DLD1 (cell line): Measurements from ENCODE around the gene IMMP2L.

Experiments used
- in situ Hi-C: cut with HindIII; loops from 2 replicates; pipeline ENCODE4 v1.10.0; 2017; ENCODE audit warnings: low sequenced_read_pairs

Gene IMMP2L

DNA sequence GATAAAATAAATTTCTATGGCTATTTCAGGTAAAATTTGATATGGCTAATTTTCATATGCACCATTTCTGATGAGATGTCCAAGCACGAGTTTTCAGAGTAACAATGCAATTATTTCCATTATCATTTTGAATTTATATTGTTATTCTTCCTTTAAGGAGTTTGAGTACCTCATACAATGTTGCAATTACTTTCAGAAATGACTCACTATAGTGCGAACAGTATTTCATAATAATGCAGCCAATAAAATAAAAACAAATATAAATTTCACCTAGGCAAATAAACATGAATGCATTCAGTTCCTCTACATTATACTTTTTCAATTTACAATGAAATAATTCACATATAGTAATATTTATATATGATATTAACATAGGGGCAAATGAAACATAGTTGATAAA is 550.1 kb downstream of the IMMP2L start:
- in situ Hi-C loops = no loop called here

- in situ Hi-C loops = no loop called here
Observed at GRCh38 chr7:111011520-111011919, 550.8 kb downstream of the IMMP2L start.

GRCh38 chr7:111010798-111011197 is 551.5 kb downstream of the IMMP2L start:
- in situ Hi-C loops = no loop called here

DNA sequence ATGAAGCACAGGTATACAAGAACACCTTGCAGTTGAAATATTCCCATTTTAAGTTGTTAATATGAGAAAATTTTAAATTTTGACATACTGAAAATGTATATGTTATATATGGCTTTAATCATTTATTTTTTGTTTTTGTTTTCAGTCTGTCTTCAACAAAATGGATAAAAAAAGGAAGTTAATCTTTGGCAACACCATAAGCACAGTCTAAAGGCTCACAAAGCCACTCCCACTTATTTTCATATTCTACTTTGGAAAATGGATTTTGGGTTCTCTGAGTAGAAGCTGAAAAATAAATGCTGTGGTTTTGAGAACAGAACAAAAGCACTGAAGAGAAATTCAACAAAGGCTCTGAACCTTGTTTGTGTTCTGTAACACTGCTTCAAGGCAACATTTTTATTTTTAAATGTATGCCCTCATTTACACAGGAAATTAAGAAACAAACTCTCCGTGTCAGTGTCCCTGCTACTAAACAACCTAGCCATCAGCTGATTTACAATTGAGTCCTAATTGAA is 552.7 kb downstream of the IMMP2L start:
- in situ Hi-C loops = no loop called here

- in situ Hi-C loops = no loop called here
Observed at GRCh38 chr7:111006691-111007090, 555.6 kb downstream of the IMMP2L start.

DNA sequence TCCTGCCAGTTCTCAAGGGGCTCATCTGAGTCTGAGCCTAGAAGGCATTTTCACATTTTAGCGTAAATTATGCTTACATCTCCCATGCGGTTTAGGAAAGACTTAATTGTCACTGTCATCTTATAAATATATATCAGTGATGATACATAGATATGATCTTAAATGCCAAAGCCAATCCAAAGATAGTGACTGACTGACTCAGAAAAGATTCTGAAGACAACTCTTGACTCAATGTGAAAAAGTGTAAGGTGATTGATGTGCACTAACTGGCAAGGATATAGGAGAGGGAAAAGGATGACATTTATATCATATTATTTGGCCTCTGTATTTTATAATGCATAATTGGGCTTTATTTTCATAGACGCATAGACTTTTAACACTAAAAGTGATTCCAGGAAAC is 556.3 kb downstream of the IMMP2L start:
- in situ Hi-C loops = no loop called here

DNA sequence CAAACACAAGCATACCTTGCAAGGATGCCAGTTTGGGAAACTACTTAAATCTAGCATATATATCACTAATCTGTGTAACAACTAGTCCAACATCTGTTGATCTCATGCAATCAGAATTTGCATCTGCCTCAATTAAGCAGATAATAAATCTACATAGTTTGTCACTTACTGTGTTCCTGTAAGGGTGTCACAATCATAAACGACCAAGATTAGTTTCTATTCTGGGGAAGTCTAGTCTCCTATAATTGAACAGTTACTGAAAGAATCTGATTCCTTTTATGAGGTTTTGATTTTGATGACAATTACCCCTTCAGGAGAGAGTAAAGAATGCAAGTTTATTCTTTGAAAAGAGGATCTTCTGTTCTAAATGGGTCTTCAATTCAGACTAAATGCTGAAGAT is 556.8 kb downstream of the IMMP2L start:
- in situ Hi-C loops = no loop called here

DNA sequence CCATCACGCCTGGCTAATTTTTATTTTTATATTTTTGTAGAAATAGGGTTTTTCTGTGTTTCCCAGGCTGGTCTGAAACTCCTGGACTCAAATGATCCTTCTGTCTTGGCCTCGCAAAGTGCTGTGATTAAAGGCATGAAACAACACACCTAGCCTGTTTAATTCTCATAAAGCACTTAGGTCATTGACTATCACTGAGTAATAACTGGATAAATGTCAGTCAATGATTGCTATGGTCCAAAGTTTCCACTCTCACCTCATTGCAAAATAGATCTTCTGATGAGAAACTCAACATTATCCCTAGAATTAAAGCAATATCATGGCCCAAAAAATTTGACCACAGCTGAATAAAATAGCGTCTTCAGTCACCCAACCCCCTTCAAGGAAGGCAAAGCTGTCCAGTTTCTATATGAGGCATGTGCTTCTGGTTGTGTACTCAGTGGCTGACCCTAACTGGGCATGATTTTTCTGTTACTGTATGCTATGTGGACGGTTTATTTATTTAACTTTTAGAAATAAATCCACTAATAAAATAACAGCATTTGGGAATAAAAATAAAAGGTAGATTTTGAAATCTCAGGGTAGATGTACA is 557.9 kb downstream of the IMMP2L start:
- in situ Hi-C loops = no loop called here

DNA sequence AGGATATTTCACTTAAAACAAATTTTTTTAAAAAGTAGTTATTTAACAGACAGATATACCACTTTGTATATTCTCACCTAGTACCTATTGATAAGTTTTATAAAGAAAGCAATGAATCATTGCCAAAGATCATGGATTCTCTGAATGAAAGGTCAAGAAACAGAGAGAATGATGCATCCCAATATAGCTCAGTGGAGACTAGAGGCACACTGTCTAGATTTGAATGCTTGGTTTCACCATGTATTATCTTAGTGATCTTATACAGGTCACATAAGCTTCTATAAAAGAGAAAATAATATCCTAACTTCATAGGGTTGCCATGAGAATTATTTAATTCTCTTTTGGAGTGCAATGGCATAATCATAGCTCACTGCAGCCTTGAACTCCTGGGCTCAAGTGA is 558.4 kb downstream of the IMMP2L start:
- in situ Hi-C loops = no loop called here

DNA sequence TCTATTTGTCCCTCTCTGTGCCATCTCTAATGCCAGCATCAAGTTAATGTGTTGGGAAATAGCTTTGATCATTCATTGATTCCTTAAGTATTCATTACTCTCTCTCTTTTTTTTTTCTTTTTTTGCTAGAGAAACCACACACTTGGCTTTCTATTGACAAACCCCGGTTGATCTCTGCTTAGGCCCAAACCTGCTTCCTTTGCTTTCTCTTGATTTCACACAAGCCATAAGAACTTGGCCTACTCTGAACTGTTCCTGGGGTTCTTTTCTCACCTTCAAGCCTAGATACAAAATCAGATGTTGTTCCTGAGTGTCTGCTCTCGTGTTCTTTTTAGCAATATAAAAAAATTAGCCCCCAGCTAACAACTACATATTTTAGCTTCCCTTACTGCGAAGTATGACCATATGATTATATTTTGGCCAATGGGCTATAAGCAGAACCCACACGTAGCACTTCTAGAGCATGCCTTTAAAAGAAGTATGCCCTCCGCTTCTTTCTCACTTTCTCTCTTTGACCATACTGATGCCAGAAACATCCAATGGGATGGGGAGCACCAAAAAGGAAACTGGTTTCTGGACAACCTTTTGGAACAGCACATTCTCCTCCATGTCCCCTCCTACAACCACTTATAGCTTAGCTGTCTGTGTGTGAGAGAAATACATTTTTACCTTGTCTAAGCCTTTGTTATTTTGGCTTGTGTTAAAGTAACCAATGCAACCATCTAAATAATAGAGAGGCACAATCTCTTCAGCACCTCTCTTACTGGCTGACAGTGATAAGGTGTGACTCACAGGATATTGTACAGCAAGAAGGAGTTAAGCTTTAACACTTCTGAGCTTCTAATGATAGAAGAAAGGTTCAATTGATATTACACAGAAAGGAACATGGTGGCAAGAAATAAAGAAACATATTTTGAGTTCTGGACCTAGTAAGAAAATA is 568.0 kb downstream of the IMMP2L start:
- in situ Hi-C loops = no loop called here

- in situ Hi-C loops = no loop called here
Observed at GRCh38 chr7:110988890-110989501, 573.3 kb downstream of the IMMP2L start.

DNA sequence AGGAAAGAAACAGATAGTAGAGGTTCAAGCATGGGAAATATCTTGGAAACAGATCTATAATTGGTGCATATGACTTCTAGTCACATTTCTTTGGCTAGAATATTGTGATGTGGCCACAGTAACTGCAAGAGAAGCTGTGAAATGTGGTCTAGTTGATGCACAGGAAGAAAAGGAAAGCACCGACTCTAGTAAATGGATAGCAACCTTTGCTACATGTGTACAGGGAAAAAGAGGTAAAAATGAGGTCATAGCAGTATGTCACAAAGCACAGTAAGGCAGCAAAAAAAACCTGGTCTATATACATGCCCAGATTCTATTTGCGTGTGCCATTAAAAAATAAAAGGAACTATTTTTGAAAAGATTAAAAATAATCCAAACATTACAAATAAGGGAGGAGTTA is 573.9 kb downstream of the IMMP2L start:
- in situ Hi-C loops = no loop called here

DNA sequence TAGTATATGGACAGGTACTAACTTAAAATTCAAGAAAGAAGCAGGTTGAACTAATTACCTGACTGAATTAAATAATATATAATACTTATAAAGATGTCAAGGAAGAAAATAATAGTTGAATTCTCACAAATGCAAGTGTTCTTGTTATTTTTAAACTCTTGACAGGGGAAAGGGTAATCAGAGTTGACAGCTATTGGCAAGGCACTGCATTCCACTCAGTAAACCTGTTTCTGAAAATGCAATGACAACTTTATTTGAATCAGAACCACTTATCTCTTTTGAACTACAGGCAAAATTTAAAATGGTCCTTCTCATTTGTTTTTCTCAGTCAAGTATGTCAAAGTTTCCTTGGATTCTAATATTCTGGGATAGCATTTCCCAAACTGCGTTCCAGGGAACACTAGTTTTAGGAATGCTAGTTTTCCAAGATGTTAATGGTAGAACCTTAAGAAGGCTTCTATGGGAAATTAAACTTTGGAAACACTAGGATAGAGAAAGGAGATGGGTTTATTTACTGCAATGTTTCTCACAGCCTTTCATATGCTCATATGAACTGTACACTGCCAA is 575.1 kb downstream of the IMMP2L start:
- in situ Hi-C loops = no loop called here

DNA sequence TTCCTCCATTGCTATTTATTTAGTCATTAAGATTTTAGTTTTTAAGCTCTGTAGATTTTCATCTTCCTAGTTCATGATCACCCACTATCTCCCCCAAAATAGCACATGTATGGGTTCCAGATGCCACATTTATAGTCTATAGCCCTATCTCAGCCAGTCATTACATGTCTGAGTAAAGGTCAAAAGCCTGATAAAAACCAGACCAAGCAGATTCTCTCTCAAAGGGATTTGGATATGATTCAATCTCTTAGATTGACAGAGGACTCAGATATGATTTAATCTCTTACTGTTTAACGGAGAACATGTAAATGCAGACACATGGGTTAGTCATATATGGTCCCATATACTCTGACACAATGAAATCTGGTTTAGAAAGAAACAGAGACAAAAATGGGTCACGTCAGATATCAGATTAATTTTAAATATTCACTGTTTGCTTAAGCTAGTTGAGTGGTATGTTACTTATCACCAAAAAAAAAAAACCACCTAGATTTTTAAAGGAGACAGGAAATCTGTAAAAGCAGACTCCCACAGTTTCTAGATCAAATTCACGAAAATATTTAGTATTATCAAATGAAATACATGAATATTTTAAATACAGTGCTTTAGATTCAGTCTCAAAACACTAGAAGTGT is 578.4 kb downstream of the IMMP2L start:
- in situ Hi-C loops = no loop called here

DNA sequence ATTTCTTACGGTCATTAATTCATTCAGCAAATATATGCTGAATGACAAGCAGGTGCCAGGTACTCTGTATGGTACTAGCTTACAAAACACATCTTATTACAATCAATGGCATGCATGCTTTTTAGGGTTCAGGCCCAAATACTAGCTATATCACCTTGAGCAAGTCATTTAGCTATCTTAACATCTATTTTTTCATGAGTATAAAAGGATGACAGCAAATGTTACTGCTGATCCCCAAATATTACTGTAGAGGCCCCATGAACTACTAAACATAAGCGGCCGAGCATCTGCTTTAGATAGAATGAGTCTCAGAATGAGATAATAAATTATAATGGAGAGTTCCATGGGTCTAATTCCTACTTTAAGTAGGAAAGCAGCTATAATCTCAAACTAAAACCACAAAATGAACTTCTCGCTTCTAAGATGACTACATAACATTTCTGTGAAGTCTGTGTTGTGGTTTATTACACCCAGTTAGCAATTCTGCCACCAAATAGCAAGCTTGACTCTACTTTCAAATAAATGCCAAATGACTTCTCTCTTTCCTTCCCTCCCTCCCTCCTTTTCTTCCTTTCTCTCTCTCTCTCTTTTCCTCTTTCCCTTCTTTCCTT is 585.1 kb downstream of the IMMP2L start:
- in situ Hi-C loops = no loop called here

- in situ Hi-C loops = no loop called here
Observed at GRCh38 chr7:110975486-110975885, 586.8 kb downstream of the IMMP2L start.

GRCh38 chr7:110974441-110974840 is 587.9 kb downstream of the IMMP2L start:
- in situ Hi-C loops = no loop called here

DNA sequence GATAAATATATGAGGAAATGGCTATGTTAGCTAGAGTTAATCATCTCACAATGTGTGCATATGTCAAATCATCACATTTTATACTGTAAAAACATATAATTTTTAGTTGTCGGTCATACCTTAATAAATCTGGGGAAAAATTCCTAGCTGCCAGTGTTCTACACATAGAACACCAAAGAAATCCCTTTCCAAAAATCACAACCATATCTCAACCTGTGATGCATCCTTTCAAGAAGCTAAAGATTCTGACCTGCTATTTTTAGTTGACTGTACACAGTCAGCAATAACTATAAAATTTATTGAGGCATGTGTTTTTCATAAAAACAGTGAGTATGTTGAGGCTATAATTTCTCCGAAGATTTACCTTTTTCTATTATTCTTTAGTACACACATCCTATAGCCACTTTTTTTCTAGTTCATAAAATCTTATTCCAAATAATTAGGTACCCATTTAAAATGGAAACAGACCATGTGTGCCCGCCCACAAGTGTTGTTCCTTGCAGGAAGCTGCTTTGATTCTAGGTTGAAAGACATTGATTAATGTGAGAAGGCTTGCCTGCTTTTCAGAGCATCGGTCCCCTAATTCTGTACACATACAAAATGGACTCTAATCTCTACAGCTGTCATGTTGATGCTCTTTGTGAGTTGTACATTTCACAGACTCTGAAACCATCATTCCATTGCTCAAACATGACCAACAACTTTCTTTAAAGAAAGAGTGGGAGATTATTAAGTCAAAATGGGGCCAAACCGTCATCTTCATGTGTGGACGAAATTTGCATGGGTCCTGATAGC is 588.9 kb downstream of the IMMP2L start:
- in situ Hi-C loops = no loop called here

- in situ Hi-C loops = no loop called here
Observed at GRCh38 chr7:110964775-110965174, 597.5 kb downstream of the IMMP2L start.

DNA sequence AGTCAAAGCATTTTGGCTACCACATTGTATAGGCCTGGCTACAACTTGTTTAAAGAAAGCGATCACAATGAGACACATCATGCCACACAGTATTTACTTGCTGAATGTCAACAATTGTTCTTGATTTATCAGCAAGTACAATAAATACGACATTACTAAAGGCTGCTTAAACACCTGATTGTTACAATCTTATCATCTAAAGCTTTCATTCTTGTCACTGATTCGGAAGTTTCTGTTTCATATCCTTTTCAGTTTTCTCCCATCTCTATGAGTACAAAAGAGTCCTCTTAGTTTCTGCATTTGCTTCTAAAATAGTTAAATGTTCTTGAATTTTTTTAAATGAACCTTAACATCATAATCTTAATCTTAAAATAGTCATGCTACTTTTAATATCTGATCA is 599.5 kb downstream of the IMMP2L start:
- in situ Hi-C loops = no loop called here
